ENCODE results near the gene KPTN.

GRCh38 chr19:47503130-47503825 lies 19.3 kb upstream of the KPTN start:
- no peak for TF ChIP-seq POLR2A (IDR thresholded peaks at IDR 0.05; ENCODE audit: low read length)
- TF ChIP-seq GATA1 (IDR thresholded peaks at IDR 0.05; ENCODE audit: low read depth, low read length): no peak

Measured in erythroblast (primary cell).